ENCODE data around the gene TEC.

TEC gene

GRCh38 chr4:48114412-48114811, 155.2 kb downstream of the TEC start:
- no peak for DNase-seq

- DNase-seq: no peak
Observed at GRCh38 chr4:48112017-48112667, 157.5 kb downstream of the TEC start.

- no peak for DNase-seq
Observed at GRCh38 chr4:48110452-48110978, 159.1 kb downstream of the TEC start.

GRCh38 chr4:48109413-48110263, 160.0 kb downstream of the TEC start:
- DNase-seq: no peak

GRCh38 chr4:48108309-48109073, 161.1 kb downstream of the TEC start:
- no peak for DNase-seq

GRCh38 chr4:48105230-48105629, 164.4 kb downstream of the TEC start:
- no peak for DNase-seq

GRCh38 chr4:48103483-48104139, 166.0 kb downstream of the TEC start:
- no peak for DNase-seq

GRCh38 chr4:48102303-48102702, 167.3 kb downstream of the TEC start:
- DNase-seq: no peak

GRCh38 chr4:48100256-48100655, 169.4 kb downstream of the TEC start:
- no peak for DNase-seq

GRCh38 chr4:48095441-48095840, 174.2 kb downstream of the TEC start:
- DNase-seq: no peak

GRCh38 chr4:48093991-48094416, 175.6 kb downstream of the TEC start:
- DNase-seq: no peak

GRCh38 chr4:48090621-48091020, 179.0 kb downstream of the TEC start:
- DNase-seq: no peak

GRCh38 chr4:48085821-48086589, 183.6 kb downstream of the TEC start:
- DNase-seq: no peak

All from activated naive CD4-positive, alpha-beta T cell (primary cell).